HEK293 (cell line): Measurements from ENCODE around the gene LRFN2.

Source experiments
- CTCF ChIA-PET: fragments of 350-600 bp; formaldehyde crosslinking; extraction: SDS; loops from one replicate; lab custom pipeline; 2021; ENCODE audit warnings: antibody characterized with exemption; lab: Yijun Ruan, JAX
- POLR2A ChIA-PET: fragments of 300-600 bp; formaldehyde crosslinking; extraction: SDS; loops from one replicate; lab custom pipeline; 2020; ENCODE audit warnings: antibody characterized with exemption, inconsistent platforms; lab: Yijun Ruan, JAX
- H3K27ac ChIP-seq: fragments of 200-500 bp; sonication (Bioruptor generic); 2 replicates; pipeline ENCODE4 v1.5.1; 2014; ENCODE audit warnings: low read depth, low read length, control low read depth, inconsistent platforms; ENCODE audit errors: extremely low read depth
- H3K36me3 ChIP-seq, 2 experiments: fragments of 200-500 bp in 1 of 2; sonication (Bioruptor generic) in 1 of 2; 1 replicate in 1 of 2; 2 replicates in 1 of 2; pipeline ENCODE4 v1.5.1; 2014 to 2017; ENCODE audit warnings: inconsistent platforms in 2 of 2, low read length in 2 of 2; ENCODE audit not compliant: control insufficient read depth in 2 of 2, insufficient read depth in 1 of 2
- H3K4me1 ChIP-seq: fragments of 200-500 bp; sonication (Bioruptor generic); 2 replicates; pipeline ENCODE4 v1.5.1; 2014; ENCODE audit warnings: mild to moderate bottlenecking, low read length, inconsistent platforms; ENCODE audit not compliant: control insufficient read depth, insufficient read depth
- H3K4me3 ChIP-seq: 2 replicates; pipeline ENCODE4 v1.5.1; 2011; ENCODE audit warnings: low read depth, mild to moderate bottlenecking, control low read depth, low read length, moderate library complexity
- H3K9me3 ChIP-seq: fragments of 200-500 bp; sonication (Bioruptor generic); 2 replicates; pipeline ENCODE4 v1.5.1; 2014; ENCODE audit warnings: low read depth, low read length, inconsistent platforms; ENCODE audit not compliant: control insufficient read depth, insufficient read depth
- ELK4 ChIP-seq: IDR thresholded peaks from 2 replicates; pipeline ENCODE4 v1.6.1; 2011; ENCODE audit warnings: mild to moderate bottlenecking, low read depth, low read length, borderline replicate concordance
- GLI4 ChIP-seq: fragments of 450-650 bp; formaldehyde crosslinking; IDR thresholded peaks from 2 replicates; pipeline ENCODE4 v1.5.1; 2016; ENCODE audit warnings: missing biosample characterization, missing genetic modification characterization
- KLF10 ChIP-seq: fragments of 450-650 bp; IDR thresholded peaks from 2 replicates; pipeline ENCODE4 v1.5.1; 2018; ENCODE audit warnings: missing biosample characterization, mild to moderate bottlenecking, missing genetic modification characterization
- KLF16 ChIP-seq: fragments of 450-650 bp; formaldehyde crosslinking; IDR thresholded peaks from 2 replicates; pipeline ENCODE4 v1.5.1; 2017; ENCODE audit warnings: missing biosample characterization, missing genetic modification characterization
- SALL2 ChIP-seq: fragments of 450-650 bp; formaldehyde crosslinking; IDR thresholded peaks from 2 replicates; pipeline ENCODE4 v1.5.0; 2017; ENCODE audit warnings: missing biosample characterization, mild to moderate bottlenecking, missing genetic modification characterization, borderline replicate concordance
- ZBTB17 ChIP-seq: fragments of 450-650 bp; formaldehyde crosslinking; IDR thresholded peaks from 2 replicates; pipeline ENCODE4 v1.5.1; 2016; ENCODE audit warnings: missing biosample characterization, missing genetic modification characterization
- ZNF214 ChIP-seq: fragments of 450-650 bp; formaldehyde crosslinking; IDR thresholded peaks from 2 replicates; pipeline ENCODE4 v1.5.1; 2017; ENCODE audit warnings: missing biosample characterization, mild to moderate bottlenecking, missing genetic modification characterization, borderline replicate concordance
- ZNF248 ChIP-seq: fragments of 450-650 bp; formaldehyde crosslinking; IDR thresholded peaks from 2 replicates; pipeline ENCODE4 v1.5.1; 2017; ENCODE audit warnings: missing biosample characterization, missing genetic modification characterization
- ZNF266 ChIP-seq: fragments of 450-650 bp; formaldehyde crosslinking; IDR thresholded peaks from 2 replicates; pipeline ENCODE4 v1.5.1; 2016; ENCODE audit warnings: missing biosample characterization, missing genetic modification characterization, low read depth
- ZNF324 ChIP-seq: fragments of 450-650 bp; formaldehyde crosslinking; IDR thresholded peaks from 2 replicates; pipeline ENCODE4 v1.5.1; 2016; ENCODE audit warnings: missing biosample characterization, missing genetic modification characterization
- ZNF518A ChIP-seq: fragments of 450-650 bp; formaldehyde crosslinking; conservative IDR thresholded peaks from 2 replicates; pipeline ENCODE4 v1.5.1; 2016; ENCODE audit warnings: low read depth, missing biosample characterization, missing genetic modification characterization
- ZNF585B ChIP-seq: fragments of 450-650 bp; formaldehyde crosslinking; IDR thresholded peaks from 2 replicates; pipeline ENCODE4 v1.5.1; 2016; ENCODE audit warnings: missing biosample characterization, missing genetic modification characterization
- ZNF610 ChIP-seq: fragments of 450-650 bp; formaldehyde crosslinking; IDR thresholded peaks from 2 replicates; pipeline ENCODE4 v1.5.1; 2016; ENCODE audit warnings: missing biosample characterization, missing genetic modification characterization, borderline replicate concordance
- ZNF623 ChIP-seq: fragments of 450-650 bp; formaldehyde crosslinking; IDR thresholded peaks from 2 replicates; pipeline ENCODE4 v1.5.1; 2016; ENCODE audit warnings: missing biosample characterization, missing genetic modification characterization
- ZNF654 ChIP-seq: fragments of 450-650 bp; formaldehyde crosslinking; IDR thresholded peaks from 2 replicates; pipeline ENCODE4 v1.5.1; 2016; ENCODE audit warnings: low read depth, missing biosample characterization, missing genetic modification characterization
- ZNF837 ChIP-seq: fragments of 450-650 bp; formaldehyde crosslinking; IDR thresholded peaks from 2 replicates; pipeline ENCODE4 v1.5.1; 2016; ENCODE audit warnings: missing biosample characterization, missing genetic modification characterization
- TF ChIP-seq, protein P1 (sequence below): fragments of 450-650 bp; IDR thresholded peaks from 2 replicates; pipeline ENCODE4 v1.5.1; 2018; ENCODE audit warnings: missing biosample characterization, missing genetic modification characterization
- TF ChIP-seq, protein P2 (sequence below): fragments of 450-650 bp; formaldehyde crosslinking; IDR thresholded peaks from 2 replicates; pipeline ENCODE4 v1.5.1; 2017; ENCODE audit warnings: missing biosample characterization, missing genetic modification characterization

LRFN2 gene

GRCh38 chr6:40469323-40469722 is 117.8 kb downstream of the LRFN2 start (continued):
- TF ChIP-seq ELK4 (no peak), ZNF837 (tag by site-specific recombination) (no peak), ZNF248 (no peak), ZNF214 (tag by site-specific recombination) (no peak), KLF10 (tag by site-specific recombination) (no peak), ZNF266 (no peak), KLF16 (tag by site-specific recombination) (no peak), ZNF585B (tag by site-specific recombination) (no peak), GLI4 (tag by site-specific recombination) (no peak), ZNF623 (tag by site-specific recombination) (no peak)

- no peaks in the 10 kb centered on the region for H3K9me3 ChIP-seq
- TF ChIP-seq ZNF654 (tag by site-specific recombination) (no peak), ZNF610 (no peak), ZBTB17 (no peak), ZNF324 (no peak), ZNF518A (tag by site-specific recombination) (no peak), SALL2 (tag by site-specific recombination) (no peak)
- TF ChIP-seq, protein P1, sequence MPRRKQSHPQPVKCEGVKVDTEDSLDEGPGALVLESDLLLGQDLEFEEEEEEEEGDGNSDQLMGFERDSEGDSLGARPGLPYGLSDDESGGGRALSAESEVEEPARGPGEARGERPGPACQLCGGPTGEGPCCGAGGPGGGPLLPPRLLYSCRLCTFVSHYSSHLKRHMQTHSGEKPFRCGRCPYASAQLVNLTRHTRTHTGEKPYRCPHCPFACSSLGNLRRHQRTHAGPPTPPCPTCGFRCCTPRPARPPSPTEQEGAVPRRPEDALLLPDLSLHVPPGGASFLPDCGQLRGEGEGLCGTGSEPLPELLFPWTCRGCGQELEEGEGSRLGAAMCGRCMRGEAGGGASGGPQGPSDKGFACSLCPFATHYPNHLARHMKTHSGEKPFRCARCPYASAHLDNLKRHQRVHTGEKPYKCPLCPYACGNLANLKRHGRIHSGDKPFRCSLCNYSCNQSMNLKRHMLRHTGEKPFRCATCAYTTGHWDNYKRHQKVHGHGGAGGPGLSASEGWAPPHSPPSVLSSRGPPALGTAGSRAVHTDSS (tag by site-specific recombination), result peak; percentile 84
- TF ChIP-seq, protein P2, sequence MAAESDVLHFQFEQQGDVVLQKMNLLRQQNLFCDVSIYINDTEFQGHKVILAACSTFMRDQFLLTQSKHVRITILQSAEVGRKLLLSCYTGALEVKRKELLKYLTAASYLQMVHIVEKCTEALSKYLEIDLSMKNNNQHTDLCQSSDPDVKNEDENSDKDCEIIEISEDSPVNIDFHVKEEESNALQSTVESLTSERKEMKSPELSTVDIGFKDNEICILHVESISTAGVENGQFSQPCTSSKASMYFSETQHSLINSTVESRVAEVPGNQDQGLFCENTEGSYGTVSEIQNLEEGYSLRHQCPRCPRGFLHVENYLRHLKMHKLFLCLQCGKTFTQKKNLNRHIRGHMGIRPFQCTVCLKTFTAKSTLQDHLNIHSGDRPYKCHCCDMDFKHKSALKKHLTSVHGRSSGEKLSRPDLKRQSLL (tag by site-specific recombination), result no peak
- H3K4me1 ChIP-seq, result no peaks in the 10 kb centered on the region
- no peak overlapping the region for H3K4me3 ChIP-seq
- ChIA-PET POLR2A (no interaction called here), CTCF (no interaction called here)
- no peaks in the 10 kb centered on the region for H3K36me3 ChIP-seq
- no peak overlapping the region for H3K27ac ChIP-seq
Measured at GRCh38 chr6:40466986-40467539, 120.1 kb downstream of the LRFN2 start.
